RWPE2 (cell line): Measurements from ENCODE around the gene ALDOB.

Experiments used
- ATAC-seq: fragments of 200-7000 bp; cut with Tn5 transposase; 3 replicates; pipeline ENCODE4 v1.9.1; 2021; ENCODE audit warnings: low read depth
- DNase-seq: peaks from one replicate; pipeline ENCODE4 v3.0.0-alpha.2; 2020; ENCODE audit warnings: low spot score
- H3K27ac ChIP-seq: fragments of 450-650 bp; 2 replicates; pipeline ENCODE4 v1.5.1; 2017; ENCODE audit warnings: mild to moderate bottlenecking; ENCODE audit not compliant: poor library complexity, severe bottlenecking
- H3K27me3 ChIP-seq: fragments of 250-450 bp; sonication (Bioruptor Pico); 2 replicates; pipeline ENCODE4 v1.5.1; 2021; ENCODE audit warnings: mild to moderate bottlenecking, moderate library complexity; ENCODE audit not compliant: insufficient read depth, poor library complexity, severe bottlenecking
- H3K36me3 ChIP-seq: fragments of 250-450 bp; sonication (Bioruptor Pico); 2 replicates; pipeline ENCODE4 v1.5.1; 2020; ENCODE audit warnings: low read depth, mild to moderate bottlenecking, moderate library complexity
- H3K4me1 ChIP-seq: fragments of 250-450 bp; sonication (Bioruptor Pico); 2 replicates; pipeline ENCODE4 v1.5.1; 2021; ENCODE audit warnings: mild to moderate bottlenecking, moderate library complexity; ENCODE audit not compliant: insufficient read depth, poor library complexity, severe bottlenecking
- H3K4me3 ChIP-seq: fragments of 250-450 bp; sonication (Bioruptor Pico); 2 replicates; pipeline ENCODE4 v1.5.1; 2021; ENCODE audit warnings: mild to moderate bottlenecking, moderate library complexity; ENCODE audit not compliant: severe bottlenecking
- H3K9me3 ChIP-seq: fragments of 250-450 bp; sonication (Bioruptor Pico); 2 replicates; pipeline ENCODE4 v1.5.1; 2021; ENCODE audit warnings: mild to moderate bottlenecking, moderate library complexity; ENCODE audit not compliant: severe bottlenecking
- TF ChIP-seq, protein P1 (sequence below): fragments of 450-650 bp; IDR thresholded peaks from one replicate; pipeline ENCODE4 v1.5.1; 2017; ENCODE audit warnings: mild to moderate bottlenecking, moderate library complexity; ENCODE audit not compliant: poor library complexity, severe bottlenecking

Gene ALDOB

DNA sequence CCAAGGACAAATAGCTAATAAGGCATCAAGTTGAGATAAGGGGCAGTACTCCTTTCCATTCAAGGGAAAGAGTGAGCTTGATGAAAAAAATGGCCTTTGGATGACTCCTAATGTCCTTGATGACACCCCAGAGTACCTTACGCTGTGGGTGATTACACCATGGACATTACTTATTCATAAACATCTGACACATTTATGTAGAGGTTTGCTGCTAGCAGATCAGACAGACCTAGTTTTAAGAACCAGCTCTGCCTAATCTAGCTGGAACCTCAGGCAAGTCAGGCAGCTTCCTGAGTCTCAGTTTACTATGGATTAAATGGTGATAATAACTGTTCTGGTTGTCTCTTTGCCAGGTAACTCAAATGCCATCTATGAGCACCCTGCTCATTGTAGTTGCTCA lies 2.8 kb downstream of the ALDOB start:
- H3K9me3 ChIP-seq: no peaks in the 10 kb centered on the region
- no peaks in the 10 kb centered on the region for H3K36me3 ChIP-seq
- peaks cover 8% of the 10 kb centered on the region for H3K27me3 ChIP-seq
- DNase-seq: no peak
- H3K27ac ChIP-seq: no peak overlapping the region
- H3K4me3 ChIP-seq: no peak overlapping the region
- no peak for ATAC-seq
- TF ChIP-seq, protein P1, sequence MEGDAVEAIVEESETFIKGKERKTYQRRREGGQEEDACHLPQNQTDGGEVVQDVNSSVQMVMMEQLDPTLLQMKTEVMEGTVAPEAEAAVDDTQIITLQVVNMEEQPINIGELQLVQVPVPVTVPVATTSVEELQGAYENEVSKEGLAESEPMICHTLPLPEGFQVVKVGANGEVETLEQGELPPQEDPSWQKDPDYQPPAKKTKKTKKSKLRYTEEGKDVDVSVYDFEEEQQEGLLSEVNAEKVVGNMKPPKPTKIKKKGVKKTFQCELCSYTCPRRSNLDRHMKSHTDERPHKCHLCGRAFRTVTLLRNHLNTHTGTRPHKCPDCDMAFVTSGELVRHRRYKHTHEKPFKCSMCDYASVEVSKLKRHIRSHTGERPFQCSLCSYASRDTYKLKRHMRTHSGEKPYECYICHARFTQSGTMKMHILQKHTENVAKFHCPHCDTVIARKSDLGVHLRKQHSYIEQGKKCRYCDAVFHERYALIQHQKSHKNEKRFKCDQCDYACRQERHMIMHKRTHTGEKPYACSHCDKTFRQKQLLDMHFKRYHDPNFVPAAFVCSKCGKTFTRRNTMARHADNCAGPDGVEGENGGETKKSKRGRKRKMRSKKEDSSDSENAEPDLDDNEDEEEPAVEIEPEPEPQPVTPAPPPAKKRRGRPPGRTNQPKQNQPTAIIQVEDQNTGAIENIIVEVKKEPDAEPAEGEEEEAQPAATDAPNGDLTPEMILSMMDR: no peak
- no peaks in the 10 kb centered on the region for H3K4me1 ChIP-seq

DNA sequence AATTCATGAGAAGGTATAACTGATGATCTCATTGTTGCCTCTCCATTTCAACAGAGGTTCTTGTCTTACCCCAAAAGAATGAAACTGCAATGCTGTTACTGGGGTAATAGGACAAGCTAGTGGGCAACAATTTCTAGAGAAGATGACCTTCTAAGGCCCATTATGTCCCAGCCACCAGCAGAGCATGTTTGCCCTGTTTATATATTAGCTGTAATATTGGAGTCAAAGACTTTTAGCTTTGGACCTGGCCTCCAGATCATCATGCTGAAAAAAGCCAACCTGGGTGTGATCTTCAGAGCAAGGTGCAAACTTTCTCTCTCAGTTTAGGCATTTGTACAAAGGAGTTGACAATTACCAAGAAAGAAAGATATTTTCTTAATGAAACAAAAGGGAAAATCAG lies 3.4 kb downstream of the ALDOB start:
- TF ChIP-seq, protein P1: no peak
- Histone ChIP-seq H3K36me3 (no peaks in the 10 kb centered on the region), H3K27ac (no peak overlapping the region), H3K4me3 (no peak overlapping the region), H3K27me3 (peaks cover 8% of the 10 kb centered on the region), H3K9me3 (no peaks in the 10 kb centered on the region), H3K4me1 (no peaks in the 10 kb centered on the region)
- DNase-seq (no peak), ATAC-seq (no peak)

DNA sequence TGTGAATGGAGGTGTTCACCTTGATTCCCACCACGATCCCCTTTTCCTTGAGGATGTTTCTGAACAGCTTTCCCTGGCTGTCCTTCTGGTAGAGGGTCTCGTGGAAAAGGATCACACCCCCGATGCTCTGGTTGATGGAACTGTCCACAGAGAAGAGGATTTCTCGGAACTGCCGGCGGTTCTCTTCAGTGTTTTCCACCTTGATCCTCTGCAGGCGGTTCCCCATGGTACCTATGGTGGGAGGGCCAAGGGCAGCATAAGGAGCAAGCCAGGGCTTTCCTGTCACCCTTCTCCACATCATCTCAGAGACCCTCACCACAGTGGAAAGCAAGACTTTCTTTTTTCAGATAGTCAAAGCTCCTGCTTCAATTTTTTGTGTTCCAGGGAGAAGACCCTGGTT lies 5.8 kb downstream of the ALDOB start:
- H3K27me3 ChIP-seq: peaks cover 6% of the 10 kb centered on the region
- H3K36me3 ChIP-seq: no peaks in the 10 kb centered on the region
- no peaks in the 10 kb centered on the region for H3K4me1 ChIP-seq
- H3K9me3 ChIP-seq: no peaks in the 10 kb centered on the region
- ATAC-seq (no peak), DNase-seq (no peak)
- no peak overlapping the region for H3K4me3 ChIP-seq
- TF ChIP-seq, protein P1: no peak
- no peak overlapping the region for H3K27ac ChIP-seq

DNA sequence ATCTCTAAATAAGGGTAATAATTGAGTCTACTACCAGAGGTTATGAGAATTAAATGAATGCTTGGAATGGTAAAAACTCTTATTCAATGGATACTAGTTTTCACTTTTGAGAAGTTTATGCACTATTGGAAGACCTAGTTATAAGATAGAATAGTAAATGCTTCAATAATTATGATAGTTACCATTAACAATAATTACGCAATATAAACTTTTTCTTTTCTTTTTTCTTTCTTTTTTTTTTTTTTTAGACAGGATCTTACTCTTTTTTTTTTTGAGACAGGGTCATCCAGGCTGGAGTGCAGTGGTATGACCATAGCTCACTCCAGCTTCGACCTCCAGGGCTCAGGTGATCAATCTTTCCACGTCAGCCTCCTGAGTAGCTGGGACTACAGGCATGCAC lies 6.7 kb downstream of the ALDOB start:
- no peak overlapping the region for H3K4me3 ChIP-seq
- H3K36me3 ChIP-seq: no peaks in the 10 kb centered on the region
- no peak overlapping the region for H3K27ac ChIP-seq
- ATAC-seq (no peak), DNase-seq (no peak)
- H3K27me3 ChIP-seq: peaks cover 6% of the 10 kb centered on the region
- TF ChIP-seq, protein P1: no peak
- no peaks in the 10 kb centered on the region for H3K4me1 ChIP-seq
- no peaks in the 10 kb centered on the region for H3K9me3 ChIP-seq

DNA sequence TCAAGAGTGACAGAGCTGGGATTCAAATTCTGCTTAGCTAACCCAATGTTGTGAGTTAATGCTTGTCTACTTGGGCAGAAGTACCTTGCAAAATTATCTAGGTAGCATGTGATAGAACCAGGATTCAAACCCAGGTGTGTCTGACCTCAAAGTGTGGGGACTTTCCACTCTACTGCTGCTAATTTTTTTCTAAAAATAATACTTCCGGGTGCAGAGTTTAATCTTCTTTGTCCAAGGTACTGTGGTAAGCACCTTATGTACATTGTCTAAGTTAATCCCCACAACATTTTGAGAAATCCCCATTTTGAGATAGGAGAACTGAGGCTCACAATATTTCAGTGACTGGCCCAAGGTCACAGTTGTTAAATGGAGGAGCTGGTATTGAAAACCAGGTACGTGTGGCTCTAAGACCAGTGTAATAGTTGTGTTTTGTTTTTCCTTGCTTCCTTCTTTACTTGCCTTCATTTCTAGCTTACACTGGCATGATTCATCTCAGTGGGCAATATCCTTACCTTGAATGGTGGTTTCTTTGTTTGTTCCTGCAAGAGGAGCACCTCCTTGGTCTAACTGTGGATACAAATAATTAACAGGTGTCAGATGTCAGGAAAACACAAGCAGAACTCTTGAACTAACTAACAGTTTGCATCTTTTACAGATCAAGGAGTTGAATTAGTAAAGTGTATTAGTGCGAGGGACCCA lies 7.5 kb downstream of the ALDOB start:
- no peaks in the 10 kb centered on the region for H3K4me1 ChIP-seq
- no peak overlapping the region for H3K4me3 ChIP-seq
- DNase-seq (no peak), ATAC-seq (no peak)
- no peaks in the 10 kb centered on the region for H3K9me3 ChIP-seq
- no peak overlapping the region for H3K27ac ChIP-seq
- H3K27me3 ChIP-seq: peaks cover 6% of the 10 kb centered on the region
- H3K36me3 ChIP-seq: no peaks in the 10 kb centered on the region
- TF ChIP-seq, protein P1: no peak
